Endothelial cell of umbilical vein (primary cell): ENCODE data around the gene MXI1.

Source experiments
- EZH2 ChIP-seq: IDR thresholded peaks from 2 replicates; pipeline ENCODE4 v1.6.1; 2012; ENCODE audit warnings: borderline replicate concordance, low read depth, mild to moderate bottlenecking, moderate library complexity, low read length, inconsistent platforms; ENCODE audit not compliant: severe bottlenecking
- FOS ChIP-seq: IDR thresholded peaks from 2 replicates; pipeline ENCODE4 v1.6.1; 2011; ENCODE audit warnings: mild to moderate bottlenecking, low read length, moderate library complexity, borderline replicate concordance; ENCODE audit not compliant: insufficient read depth
- GATA2 ChIP-seq: IDR thresholded peaks from 2 replicates; pipeline ENCODE4 v1.7.0; 2011; ENCODE audit warnings: low read depth, mild to moderate bottlenecking, moderate library complexity, mixed read lengths, low read length; ENCODE audit not compliant: insufficient read length, insufficient read depth
- JUN ChIP-seq: IDR thresholded peaks from 2 replicates; pipeline ENCODE4 v1.6.1; 2011; ENCODE audit warnings: borderline replicate concordance, low read depth; ENCODE audit not compliant: insufficient read length, insufficient read depth
- MAX ChIP-seq: IDR thresholded peaks from 2 replicates; pipeline ENCODE4 v1.6.1; 2011; ENCODE audit not compliant: insufficient read depth, insufficient read length
- MYC ChIP-seq: IDR thresholded peaks from one replicate; pipeline ENCODE4 v1.6.1; 2011; ENCODE audit warnings: mild to moderate bottlenecking, low read depth, low read length
- POLR2A ChIP-seq: IDR thresholded peaks from 2 replicates; pipeline ENCODE4 v1.6.1; 2012; ENCODE audit warnings: low read depth, mild to moderate bottlenecking, control low read depth, low read length
- POLR2AphosphoS5 ChIP-seq: IDR thresholded peaks from 2 replicates; pipeline ENCODE4 v1.6.1; 2012; ENCODE audit warnings: low read depth, mild to moderate bottlenecking, control low read depth, low read length, moderate library complexity; ENCODE audit not compliant: insufficient read depth
- TF ChIP-seq, protein P1 (sequence below), 2 donors: IDR thresholded peaks; 1 replicate in 1 of 2; 2 replicates in 1 of 2; pipeline ENCODE4 v1.5.1; 2011; ENCODE audit warnings: low read length in 2 of 2, mild to moderate bottlenecking in 2 of 2, moderate library complexity in 2 of 2, control low read depth in 1 of 2, inconsistent platforms in 1 of 2, low read depth in 1 of 2; ENCODE audit not compliant: insufficient read depth in 1 of 2; ENCODE audit errors: extremely low read depth in 1 of 2

GRCh38 chr10:110310741-110311140 lies 103.3 kb downstream of the MXI1 start:
- TF ChIP-seq EZH2: no peak
- TF ChIP-seq, protein P1, sequence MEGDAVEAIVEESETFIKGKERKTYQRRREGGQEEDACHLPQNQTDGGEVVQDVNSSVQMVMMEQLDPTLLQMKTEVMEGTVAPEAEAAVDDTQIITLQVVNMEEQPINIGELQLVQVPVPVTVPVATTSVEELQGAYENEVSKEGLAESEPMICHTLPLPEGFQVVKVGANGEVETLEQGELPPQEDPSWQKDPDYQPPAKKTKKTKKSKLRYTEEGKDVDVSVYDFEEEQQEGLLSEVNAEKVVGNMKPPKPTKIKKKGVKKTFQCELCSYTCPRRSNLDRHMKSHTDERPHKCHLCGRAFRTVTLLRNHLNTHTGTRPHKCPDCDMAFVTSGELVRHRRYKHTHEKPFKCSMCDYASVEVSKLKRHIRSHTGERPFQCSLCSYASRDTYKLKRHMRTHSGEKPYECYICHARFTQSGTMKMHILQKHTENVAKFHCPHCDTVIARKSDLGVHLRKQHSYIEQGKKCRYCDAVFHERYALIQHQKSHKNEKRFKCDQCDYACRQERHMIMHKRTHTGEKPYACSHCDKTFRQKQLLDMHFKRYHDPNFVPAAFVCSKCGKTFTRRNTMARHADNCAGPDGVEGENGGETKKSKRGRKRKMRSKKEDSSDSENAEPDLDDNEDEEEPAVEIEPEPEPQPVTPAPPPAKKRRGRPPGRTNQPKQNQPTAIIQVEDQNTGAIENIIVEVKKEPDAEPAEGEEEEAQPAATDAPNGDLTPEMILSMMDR (IDR thresholded peaks at IDR 0.05; ENCODE audit: extremely low read depth in 1 of 2, insufficient read depth in 1 of 2, low read depth in 1 of 2, low read length in 2 of 2): no peak
- TF ChIP-seq GATA2: peak; percentile 96
- peak; percentile 70 for TF ChIP-seq POLR2A
- TF ChIP-seq POLR2AphosphoS5: peak; percentile 94
- TF ChIP-seq MAX: no peak
- TF ChIP-seq FOS: peak; percentile 93
- no peak for TF ChIP-seq MYC
- peak; percentile 78 for TF ChIP-seq JUN
